ENCODE measurements around the gene PGM3.

The PGM3 gene

DNA sequence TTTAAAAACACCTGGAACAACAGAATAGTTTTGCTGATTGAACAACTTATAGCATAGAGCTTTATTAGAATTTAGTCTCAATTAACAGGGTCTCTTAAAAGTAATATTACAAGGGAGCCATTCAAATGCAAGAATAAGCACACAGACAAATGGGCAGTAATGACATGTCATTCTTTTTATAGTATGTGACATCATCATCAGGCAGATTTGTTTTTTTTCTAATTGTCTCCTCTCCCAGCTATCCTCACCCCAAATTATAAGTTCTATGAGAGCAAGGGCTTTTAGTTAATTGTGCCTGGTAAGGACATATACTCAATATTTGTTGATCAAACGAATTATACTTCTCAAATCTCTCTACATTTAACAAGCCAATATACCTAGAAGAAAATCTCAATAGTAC is 11.0 kb downstream of the PGM3 start:
- TF ChIP-seq CTCF (IDR thresholded peaks at IDR 0.05; ENCODE audit: low read depth, low read length), result no peak
- no peak overlapping the region for H3K4me3 ChIP-seq (ENCODE audit: low read depth, low read length)

GRCh38 chr6:83180426-83180950 is 12.6 kb downstream of the PGM3 start:
- TF ChIP-seq CTCF (IDR thresholded peaks at IDR 0.05; ENCODE audit: low read depth, low read length), result no peak
- no peak overlapping the region for H3K4me3 ChIP-seq (ENCODE audit: low read depth, low read length)

DNA sequence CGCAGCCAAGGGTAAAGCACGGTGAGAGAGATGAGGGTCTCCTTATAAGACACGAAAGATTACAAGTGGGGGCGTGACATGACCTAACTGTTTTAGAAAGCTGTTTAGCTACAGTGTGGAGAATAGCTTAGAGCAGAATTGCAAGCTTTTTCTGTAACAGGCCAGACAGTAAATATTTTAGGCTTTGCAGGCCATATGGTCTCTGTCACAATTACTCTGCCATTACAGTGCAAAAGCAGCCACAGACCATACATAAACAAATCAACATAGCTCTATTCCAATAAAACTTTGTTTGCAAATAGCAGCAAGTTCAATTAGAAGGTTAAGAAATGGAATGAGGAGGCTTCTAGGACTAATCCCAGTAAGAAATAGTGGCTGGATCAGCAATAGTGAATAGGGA is 16.8 kb downstream of the PGM3 start:
- no peak overlapping the region for H3K4me3 ChIP-seq (ENCODE audit: low read depth, low read length)
- TF ChIP-seq CTCF (IDR thresholded peaks at IDR 0.05; ENCODE audit: low read depth, low read length), result no peak

DNA sequence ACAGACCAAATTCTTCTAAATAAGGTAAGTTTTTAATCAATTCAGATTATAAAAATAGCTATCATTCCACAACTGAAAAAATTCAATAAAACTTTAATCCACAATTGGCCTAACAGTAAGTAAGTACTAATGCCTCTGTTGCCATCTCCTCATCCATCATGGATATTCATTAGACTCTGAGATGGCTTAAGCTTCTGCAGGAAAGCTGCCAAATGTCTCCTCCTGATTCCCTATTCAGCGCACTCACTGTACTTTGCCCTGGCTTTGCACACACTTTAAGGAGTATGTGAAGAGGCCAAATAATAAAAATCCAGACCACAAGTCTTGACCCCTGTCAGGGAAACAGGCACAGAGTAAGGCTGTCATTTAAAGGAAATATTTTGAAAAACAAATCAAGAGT is 23.6 kb downstream of the PGM3 start:
- no peak overlapping the region for H3K4me3 ChIP-seq (ENCODE audit: low read depth, low read length)
- no peak for TF ChIP-seq CTCF (IDR thresholded peaks at IDR 0.05; ENCODE audit: low read depth, low read length)

DNA sequence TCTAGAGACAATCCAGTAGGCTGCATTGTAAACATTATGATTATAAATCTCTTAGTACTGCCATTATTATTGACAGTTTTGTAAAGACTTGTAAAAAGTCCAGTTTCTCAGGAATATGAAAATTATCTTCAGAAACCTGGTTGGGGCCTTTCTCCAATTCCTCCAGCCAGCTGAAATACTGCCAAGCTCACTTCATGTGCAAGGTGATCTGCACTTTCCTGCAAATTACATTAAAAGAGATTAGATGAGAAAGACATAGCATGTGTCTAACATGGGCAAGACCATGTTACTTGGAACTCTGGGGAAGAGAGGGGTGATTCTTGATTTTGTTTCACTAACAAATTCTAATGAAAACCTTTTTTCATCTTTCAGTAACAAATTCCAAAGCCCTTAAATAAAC is 24.0 kb downstream of the PGM3 start:
- no peak overlapping the region for H3K4me3 ChIP-seq (ENCODE audit: low read depth, low read length)
- TF ChIP-seq CTCF (IDR thresholded peaks at IDR 0.05; ENCODE audit: low read depth, low read length), result no peak

DNA sequence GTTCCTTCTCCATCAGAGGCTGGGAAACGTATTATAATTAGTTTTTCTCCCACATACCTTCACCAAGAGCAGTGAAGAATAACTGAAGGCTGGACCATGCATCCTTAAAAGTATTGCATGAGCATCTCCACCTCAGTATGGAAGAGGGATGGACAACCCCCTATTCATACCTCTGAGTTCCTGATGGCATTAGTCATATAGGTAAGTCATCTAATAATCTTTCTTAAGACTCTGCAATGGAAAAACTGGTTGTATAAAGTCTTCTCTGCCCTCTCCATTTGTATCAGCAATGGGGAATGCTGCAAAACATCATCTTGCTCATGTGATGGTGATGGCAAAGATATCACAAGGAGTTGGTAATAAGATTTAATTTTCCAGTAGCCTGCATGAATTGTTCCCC is 24.5 kb downstream of the PGM3 start:
- no peak overlapping the region for H3K4me3 ChIP-seq (ENCODE audit: low read depth, low read length)
- no peak for TF ChIP-seq CTCF (IDR thresholded peaks at IDR 0.05; ENCODE audit: low read depth, low read length)

DNA sequence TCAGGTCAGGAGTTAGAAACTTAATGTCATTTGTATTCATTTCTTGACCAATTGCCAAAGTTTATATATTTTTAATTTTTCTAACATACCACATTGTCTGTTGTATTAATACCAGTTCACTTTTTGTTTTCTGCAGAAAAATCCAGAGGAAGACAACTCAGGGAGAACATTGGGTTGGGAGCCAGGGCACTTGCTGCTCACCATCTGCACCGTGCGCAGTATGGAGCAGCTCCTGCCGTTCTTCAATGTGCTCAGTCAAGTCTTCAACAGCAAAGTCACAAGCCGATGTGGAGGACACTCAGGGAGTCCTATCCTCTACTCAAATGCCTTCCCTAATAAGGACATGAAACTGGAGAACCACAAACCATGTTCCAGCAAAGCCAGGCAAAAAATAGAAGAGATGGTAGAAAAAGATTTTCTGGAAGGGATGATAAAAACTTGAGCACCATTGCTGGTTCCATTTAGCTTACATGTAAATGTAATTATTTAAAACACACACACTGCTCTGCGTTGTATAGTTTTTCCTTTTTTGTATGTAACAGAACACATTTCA is 25.3 kb downstream of the PGM3 start:
- TF ChIP-seq CTCF (IDR thresholded peaks at IDR 0.05; ENCODE audit: low read depth, low read length), result no peak
- H3K4me3 ChIP-seq (ENCODE audit: low read depth, low read length), result no peak overlapping the region

Data from WI38 (cell line).